Measurements from ENCODE around the gene IFIT1B. TPM values are rescaled to one million over a fixed set of nuclear protein-coding genes. Genes with fewer than 3 reads are reported as not detected.

Gene IFIT1B
- total and polyA plus RNA-seq, 2 of the 8 experiments (the other 6 are each of a cell fraction or from before 2014, with no cell fraction given) = not detected

DNA sequence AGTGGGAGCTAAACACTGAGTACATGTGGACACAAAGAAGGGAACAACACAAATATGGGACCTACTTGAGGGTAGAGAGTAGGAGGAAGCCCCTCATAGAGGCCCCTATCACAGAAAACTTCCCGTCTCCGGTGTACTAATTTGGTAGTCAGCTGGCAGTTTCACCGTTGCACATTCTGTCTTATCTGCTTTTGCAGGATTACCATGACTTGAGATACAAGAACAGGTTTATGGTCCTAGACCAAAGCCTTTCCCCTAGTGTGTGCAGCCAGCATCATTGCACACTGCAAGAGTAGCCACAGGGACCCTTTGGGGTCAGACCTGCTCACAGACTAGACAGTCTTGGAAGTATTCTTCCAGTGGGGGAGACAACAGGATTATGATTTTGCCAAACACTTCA lies 5.9 kb upstream of the IFIT1B start:
- 93% methylated on average over 3 of the region's 3 CpGs; no CpG with 5 or more reads in 1 of the 2 experiments for WGBS, 2 experiments (ENCODE audit: extremely low coverage in 1 of 2, insufficient coverage in 1 of 2, insufficient read length in 1 of 2, insufficient replicate concordance in 2 of 2, low coverage in 1 of 2, low lambda C conversion rate in 2 of 2, missing lambda C conversion rate in 1 of 2)
- Histone ChIP-seq H3K27ac (ENCODE audit: low read depth, low read length) (no peak overlapping the region), H3K79me1 (ENCODE audit: low read depth, low read length) (no peaks in the 10 kb centered on the region), H3K4me2 (ENCODE audit: insufficient read depth in 1 of 2, low read depth in 2 of 2, low read length in 2 of 2) (no peak overlapping the region), H3K9me3 (ENCODE audit: insufficient read depth in 2 of 2, low read depth in 1 of 2, low read length in 1 of 2) (no peaks in the 10 kb centered on the region), H3K4me1 (replicated peaks in 1 of 4; ENCODE audit: control insufficient read depth in 3 of 4, insufficient read depth in 4 of 4, low read length in 3 of 4) (peaks cover 0 to 6% (median 0%) of the 10 kb centered on the region in 4 experiments; a peak in 1 of 7 replicates), H3K23me2 (ENCODE audit: low read depth, low read length) (no peaks in the 10 kb centered on the region; the same call in 1 of the 2 replicates), H3K14ac (ENCODE audit: insufficient read length) (no peak overlapping the region), H3K18ac (ENCODE audit: extremely low read depth, low read length) (no peak overlapping the region), H2BK20ac (ENCODE audit: low read length) (no peak overlapping the region), H3K4me3 (ENCODE audit: extremely low read depth in 1 of 4, insufficient read depth in 2 of 4, low read depth in 3 of 4, low read length in 4 of 4) (no peak overlapping the region), H2AK5ac (ENCODE audit: low read depth, low read length) (no peak overlapping the region), H2BK12ac (ENCODE audit: low read depth, low read length) (no peak overlapping the region), H3K79me2 (ENCODE audit: control insufficient read depth in 1 of 2, insufficient read depth in 2 of 2, low read length in 2 of 2) (no peaks in the 10 kb centered on the region), H4K91ac (replicated peaks; ENCODE audit: insufficient read length, low read length) (no peak overlapping the region), H2AFZ (ENCODE audit: low read length) (no peak overlapping the region), H3K56ac (replicated peaks; ENCODE audit: insufficient read length, low read depth, low read length) (no peak overlapping the region), H2BK5ac (ENCODE audit: low read depth, low read length) (no peak overlapping the region), H3K4ac (replicated peaks; ENCODE audit: insufficient read length, low read depth, low read length) (no peak overlapping the region), H4K8ac (ENCODE audit: extremely low read depth, insufficient read depth, low read length) (no peak overlapping the region), H3K36me3 (ENCODE audit: control insufficient read depth in 2 of 4, insufficient read depth in 4 of 4, low read length in 3 of 4) (no peaks in the 10 kb centered on the region), H3K9ac (replicated peaks in 1 of 4; ENCODE audit: extremely low read depth in 1 of 4, low read depth in 3 of 4, low read length in 3 of 4) (no peak overlapping the region), H2BK120ac (replicated peaks; ENCODE audit: low read depth, low read length) (no peak overlapping the region), H3K23ac (ENCODE audit: insufficient read length) (no peak overlapping the region), H4K5ac (ENCODE audit: insufficient read length, low read depth, low read length) (no peak overlapping the region), H2BK15ac (ENCODE audit: low read length) (no peak overlapping the region), H3K27me3 (replicated peaks in 1 of 4; ENCODE audit: control insufficient read depth in 3 of 4, extremely low read depth in 1 of 4, insufficient read depth in 3 of 4, low read length in 3 of 4) (no peaks in the 10 kb centered on the region), H4K20me1 (replicated peaks in 1 of 2; ENCODE audit: control insufficient read depth in 1 of 2, insufficient read depth in 2 of 2, low read length in 2 of 2) (no peaks in the 10 kb centered on the region)
- no peak for TF ChIP-seq CEBPB (IDR thresholded peaks at IDR 0.05; ENCODE audit: low read depth, low read length)
- TF ChIP-seq SIRT6 (IDR thresholded peaks at IDR 0.05; ENCODE audit: low read length) = no peak
- no peak for TF ChIP-seq SIN3A (conservative IDR thresholded peaks at IDR 0.05 in 1 of 2, IDR thresholded peaks at IDR 0.05 in 1 of 2; ENCODE audit: low read depth in 1 of 2, low read length in 2 of 2)
- TF ChIP-seq BACH1 (IDR thresholded peaks at IDR 0.05; ENCODE audit: low read length) = no peak
- TF ChIP-seq HDAC2 (IDR thresholded peaks at IDR 0.05; ENCODE audit: borderline replicate concordance in 1 of 2, low read depth in 2 of 2, low read length in 2 of 2) = no peak
- no peak for TF ChIP-seq KDM4A (IDR thresholded peaks at IDR 0.05; ENCODE audit: low read depth, low read length, severe bottlenecking)
- TF ChIP-seq E2F6 (IDR thresholded peaks at IDR 0.05) = no peak
- no peak for TF ChIP-seq GTF2F1 (IDR thresholded peaks at IDR 0.05; ENCODE audit: borderline replicate concordance, low read depth, low read length)
- no peak for TF ChIP-seq ATF3 (IDR thresholded peaks at IDR 0.05; ENCODE audit: insufficient read depth, low read depth, low read length)
- TF ChIP-seq POLR2A (IDR thresholded peaks at IDR 0.05; ENCODE audit: control extremely low read depth in 1 of 2, low read depth in 2 of 2, low read length in 2 of 2) = no peak
- TF ChIP-seq POLR2AphosphoS5 (IDR thresholded peaks at IDR 0.05; ENCODE audit: low read depth, low read length) = no peak
- POLR2A ChIA-PET (ENCODE audit: partially characterized antibody) = no interaction called here
- FAIRE-seq = no peak
- no peak for DNase-seq (ENCODE audit: low read depth in 1 of 2, low spot score in 2 of 2)
- CTCF ChIA-PET (ENCODE audit: partially characterized antibody) = interaction anchor here (0.6 to 5.4 kb wide), 9 partner anchors 9 to 69 kb away, joined by 3 to 60 read pairs (median 4); partner anchors contain the start of gene IFIT2

All from H1 (cell line).